HG02970 (cell line): Measurements from ENCODE around the gene MAU2.

Source experiments
- ATAC-seq: cut with Tn5 transposase; IDR thresholded peaks from one replicate; pipeline ENCODE4 v1.9.1; 2021; ENCODE audit warnings: mild to moderate bottlenecking, moderate library complexity, moderate number of reproducible peaks; ENCODE audit not compliant: unreplicated experiment, low FRiP score

Gene MAU2

GRCh38 chr19:19305066-19305465 is 15.6 kb upstream of the MAU2 start:
- no peak for ATAC-seq

- no peak for ATAC-seq
Observed at GRCh38 chr19:19305696-19306095, 14.9 kb upstream of the MAU2 start.

GRCh38 chr19:19306191-19306590 is 14.4 kb upstream of the MAU2 start:
- no peak for ATAC-seq

- no peak for ATAC-seq
Observed at GRCh38 chr19:19308373-19308772, 12.3 kb upstream of the MAU2 start.

DNA sequence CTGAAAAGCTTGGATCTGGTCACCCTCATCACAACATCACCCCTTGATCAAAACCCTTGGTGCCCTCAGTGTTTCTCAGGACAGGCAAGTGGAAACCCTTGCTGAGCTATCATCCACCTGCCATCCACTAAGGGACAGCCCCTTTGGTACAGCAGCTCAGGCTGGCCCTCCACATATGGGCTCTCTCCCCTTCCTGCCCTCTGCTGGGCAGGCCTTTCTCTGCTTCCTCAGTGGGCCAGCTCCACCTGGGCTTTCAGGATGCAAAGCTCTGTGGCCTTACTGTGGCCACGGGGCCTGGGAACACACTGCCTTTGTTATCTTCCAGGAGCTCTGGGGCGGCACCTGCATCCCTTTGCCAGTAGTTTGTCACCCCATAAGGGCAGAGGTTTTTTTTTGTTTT is 5.2 kb upstream of the MAU2 start:
- no peak for ATAC-seq

DNA sequence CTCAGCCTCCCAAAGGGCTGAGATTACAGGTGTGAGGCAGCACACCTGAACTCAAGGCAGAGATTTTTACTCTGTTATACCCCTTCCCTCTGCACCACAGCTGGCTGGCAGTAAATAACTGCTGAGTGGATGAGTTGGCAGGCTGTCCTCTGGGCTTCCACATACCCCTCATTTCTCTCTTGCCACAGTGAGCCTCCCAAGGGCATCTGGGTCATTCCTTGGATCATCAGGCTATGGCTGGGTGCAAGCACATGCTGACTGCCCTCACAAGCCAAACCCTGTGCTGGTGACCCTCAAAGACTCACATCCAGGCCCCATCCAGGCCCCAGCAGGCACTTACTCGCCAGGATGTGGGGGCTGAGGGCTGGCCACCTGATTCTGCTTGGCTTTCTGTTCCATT is 4.5 kb upstream of the MAU2 start:
- no peak for ATAC-seq

DNA sequence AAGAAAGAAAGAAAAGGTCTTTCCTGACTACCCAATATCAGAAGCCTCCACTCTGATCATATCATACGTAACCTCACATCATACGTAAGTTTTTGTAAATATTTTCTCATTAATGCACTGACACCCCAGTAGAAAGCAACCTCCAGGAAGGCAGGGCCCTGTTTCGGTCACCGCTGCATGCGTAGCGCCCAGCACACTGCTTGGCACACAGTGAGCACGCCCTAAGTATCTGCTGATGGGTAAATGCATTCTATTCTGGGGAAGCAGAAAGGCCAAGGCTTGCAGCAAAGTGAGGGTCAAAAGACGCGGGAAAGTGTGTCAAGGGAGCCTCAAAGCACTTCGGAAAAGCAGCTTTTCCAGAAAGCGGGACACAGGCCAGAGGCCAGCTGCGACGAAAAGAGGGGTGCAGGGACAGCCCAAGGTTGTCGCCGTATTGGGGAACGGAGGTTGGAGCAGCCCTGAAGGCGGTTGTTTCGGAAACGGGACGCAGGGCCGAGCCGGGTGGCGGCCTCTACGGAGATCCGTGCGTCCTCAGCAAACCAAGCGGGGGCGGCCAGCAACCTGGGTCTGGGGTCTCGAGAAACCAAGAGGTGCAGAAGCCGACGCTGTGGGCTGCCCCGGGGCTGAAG is 783 bp upstream of the MAU2 start:
- ATAC-seq: no peak

DNA sequence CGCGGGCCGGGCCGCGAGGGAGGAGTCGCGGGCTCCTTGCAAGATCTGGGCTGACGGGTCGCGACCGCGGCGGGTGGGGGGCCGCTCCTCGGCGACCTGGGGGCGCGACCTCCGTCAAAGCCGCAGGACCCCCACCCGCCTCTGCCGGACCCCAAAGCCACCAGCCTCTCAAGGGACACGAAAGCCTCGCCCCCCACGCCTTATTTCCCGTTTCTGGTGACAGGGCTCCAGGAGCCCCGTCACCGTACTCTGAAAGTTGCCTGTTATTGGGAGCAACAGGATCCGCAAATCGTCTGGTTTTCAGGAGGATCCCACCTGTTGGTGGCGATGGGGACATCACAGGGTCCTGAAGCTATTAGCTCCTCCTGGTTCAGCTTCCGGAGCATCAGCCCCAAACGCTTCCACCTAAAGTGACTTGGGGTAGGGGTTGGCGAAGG is 530 bp downstream of the MAU2 start:
- peak; percentile 25 for ATAC-seq

GRCh38 chr19:19324059-19324770 is 3.6 kb downstream of the MAU2 start:
- ATAC-seq: no peak

- no peak for ATAC-seq
Observed at GRCh38 chr19:19327672-19328071, 7.0 kb downstream of the MAU2 start.

DNA sequence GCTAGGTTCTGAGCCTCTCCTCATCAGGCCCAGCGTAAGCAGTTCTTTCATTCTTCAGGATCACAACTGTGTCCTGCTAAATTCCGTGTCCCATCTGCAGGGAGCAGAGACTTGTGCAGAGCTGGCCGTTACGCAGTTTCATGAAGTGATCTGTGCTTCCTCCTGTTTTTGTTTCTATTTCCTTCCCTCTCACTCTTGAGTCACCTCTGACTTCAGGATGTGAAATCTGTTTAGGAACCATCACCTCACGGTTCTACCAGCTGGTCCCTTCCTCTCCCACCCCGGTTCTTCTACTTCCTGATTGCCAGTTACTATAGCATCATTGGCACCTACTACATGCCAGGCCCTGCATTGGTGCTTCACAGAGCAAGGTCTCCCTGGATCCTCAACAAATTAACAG is 8.5 kb downstream of the MAU2 start:
- ATAC-seq: no peak

- ATAC-seq: no peak
Observed at GRCh38 chr19:19334063-19334988, 13.7 kb downstream of the MAU2 start.

DNA sequence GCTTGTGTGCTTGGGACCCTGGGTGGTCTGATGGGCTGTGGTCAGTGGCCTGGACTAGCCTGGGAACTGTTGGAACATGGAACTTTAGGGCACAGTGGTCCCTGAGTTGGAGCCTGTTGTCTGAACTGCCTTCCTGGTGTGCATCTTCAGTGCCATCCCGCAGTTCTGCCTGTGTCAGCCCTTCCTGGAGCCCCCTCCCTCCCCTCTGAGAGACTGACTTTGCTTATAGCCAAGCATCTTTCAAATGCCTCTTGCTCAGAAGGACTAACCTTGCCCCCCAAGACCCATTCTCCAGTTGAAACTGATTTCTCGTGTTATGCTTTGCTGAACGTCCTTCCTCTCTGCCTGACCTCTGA is 14.3 kb downstream of the MAU2 start:
- no peak for ATAC-seq

- no peak for ATAC-seq
Observed at GRCh38 chr19:19335408-19336158, 15.0 kb downstream of the MAU2 start.

DNA sequence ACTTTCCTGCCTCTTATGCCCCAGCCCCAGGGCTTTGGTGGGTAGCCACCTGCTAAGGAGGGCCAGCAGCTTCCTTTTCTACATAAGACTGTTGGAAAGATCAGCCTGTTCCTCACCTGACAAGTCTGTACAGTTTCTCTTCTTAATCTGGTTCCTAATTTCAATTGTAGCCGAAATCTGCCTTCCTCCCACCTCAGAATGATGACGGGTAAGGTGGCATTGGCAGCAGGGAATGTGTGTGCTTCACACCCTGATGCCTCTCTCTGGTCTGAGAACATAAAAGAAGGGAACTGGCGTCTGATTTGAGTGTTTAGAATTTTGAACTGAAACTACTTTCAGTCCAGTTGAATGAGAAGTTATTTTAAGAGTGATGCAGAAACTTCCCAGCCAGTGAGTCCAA is 16.0 kb downstream of the MAU2 start:
- no peak for ATAC-seq

GRCh38 chr19:19337120-19337519 is 16.5 kb downstream of the MAU2 start:
- no peak for ATAC-seq

DNA sequence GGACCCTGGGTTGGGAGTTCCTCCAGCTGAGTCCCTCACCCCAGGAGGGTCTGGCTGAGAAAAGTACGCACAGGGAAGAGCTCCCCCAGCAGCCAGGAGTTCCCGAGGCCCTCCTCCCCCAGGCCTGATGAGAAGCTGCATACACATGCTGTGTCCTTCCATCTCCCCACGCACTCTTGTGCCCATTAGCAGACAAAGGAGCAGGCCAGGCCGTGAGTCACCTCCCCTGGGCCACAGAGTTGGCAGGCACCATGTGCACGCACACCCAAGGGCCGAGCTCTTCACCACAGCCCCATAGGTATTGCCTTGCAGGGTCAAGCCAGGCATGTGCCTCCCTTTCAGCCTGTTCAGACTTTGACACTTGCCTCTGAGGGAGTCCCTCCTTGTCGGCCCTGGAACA is 17.5 kb downstream of the MAU2 start:
- no peak for ATAC-seq

DNA sequence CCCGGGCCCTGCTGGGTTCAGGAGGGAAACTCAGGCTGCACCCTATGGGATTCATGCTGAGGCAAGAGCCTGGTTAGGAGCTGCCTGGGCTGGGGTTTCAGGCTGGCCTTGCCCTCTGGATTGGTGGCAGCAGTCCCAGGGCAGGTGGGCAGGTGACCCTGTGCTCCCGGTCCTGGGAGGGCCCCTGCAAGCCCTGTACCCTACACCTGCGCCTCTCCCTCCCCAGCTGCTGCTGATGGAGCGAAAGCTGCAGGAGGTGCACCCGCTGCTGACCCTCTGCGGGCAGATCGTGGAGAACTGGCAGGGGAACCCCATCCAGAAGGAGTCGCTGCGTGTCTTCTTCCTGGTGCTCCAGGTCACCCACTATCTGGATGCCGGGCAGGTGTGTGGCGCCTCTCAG is 20.4 kb downstream of the MAU2 start:
- no peak for ATAC-seq

DNA sequence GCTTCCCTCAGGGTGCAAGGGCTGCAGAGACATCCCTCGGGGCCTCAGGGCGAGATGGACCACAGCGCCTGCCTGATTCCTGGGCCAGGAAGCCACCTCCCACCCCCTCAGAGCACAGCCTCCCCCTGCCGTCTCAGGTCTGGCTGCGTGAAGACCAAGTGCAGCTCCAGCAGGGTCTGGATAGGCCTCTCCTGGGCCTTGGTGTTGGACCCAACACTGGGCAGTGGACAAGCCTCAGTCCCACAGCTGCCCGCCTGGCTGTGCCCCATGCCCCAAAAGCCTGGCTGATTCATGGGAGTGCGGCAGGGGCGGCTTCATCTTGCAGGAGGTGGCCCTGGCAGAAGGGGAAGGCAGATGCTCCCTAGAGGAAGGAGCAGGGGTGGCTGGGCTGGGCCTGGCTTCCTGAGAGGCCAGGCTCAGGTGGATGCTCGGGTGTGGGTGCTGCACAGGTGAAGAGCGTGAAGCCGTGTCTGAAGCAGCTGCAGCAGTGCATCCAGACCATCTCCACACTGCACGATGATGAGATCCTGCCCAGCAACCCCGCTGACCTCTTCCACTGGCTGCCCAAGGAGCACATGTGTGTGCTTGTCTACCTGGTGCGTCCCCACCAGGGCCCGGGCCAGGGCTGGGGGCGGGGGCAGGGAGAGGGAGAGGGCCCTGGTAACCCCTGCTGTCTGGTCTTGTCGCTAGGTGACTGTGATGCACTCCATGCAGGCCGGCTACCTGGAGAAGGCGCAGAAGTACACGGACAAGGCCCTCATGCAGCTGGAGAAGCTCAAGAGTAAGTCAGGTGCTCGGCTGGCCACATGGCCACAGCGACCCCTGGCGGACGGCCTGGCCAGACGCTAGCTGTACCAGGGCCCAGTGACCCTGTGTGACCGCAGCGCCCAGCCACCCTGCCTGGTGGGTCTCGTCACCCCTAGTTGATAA is 21.7 kb downstream of the MAU2 start:
- ATAC-seq: no peak

GRCh38 chr19:19343016-19343362 is 22.4 kb downstream of the MAU2 start:
- no peak for ATAC-seq
